Calu3 (cell line): ENCODE data around the gene TMEM8B. TPM values are rescaled to one million over a fixed set of nuclear protein-coding genes. Genes with fewer than 3 reads are reported as not detected.

Experiments used
- BruUV-seq: library from RNA; stranded (reverse); fragments of 400-500 nt; replicated peaks from 2 replicates; lab custom pipeline; 2021; lab: Mats Ljungman, UMichigan
- CTCF ChIA-PET: fragments of 300-600 bp; sonication (Branson Sonifier 250); formaldehyde crosslinking; loops from one replicate; lab custom pipeline; 2022; ENCODE audit warnings: antibody characterized with exemption; lab: Charles Lee
- DNase-seq: peaks from one replicate; pipeline ENCODE4 v3.0.0; 2022
- H3K27ac Mint-ChIP-seq: one replicate; pipeline ENCODE4 v1.8.0; 2022; ENCODE audit warnings: mixed read lengths; ENCODE audit not compliant: unreplicated experiment
- H3K27me3 Mint-ChIP-seq: one replicate; pipeline ENCODE4 v1.8.0; 2022; ENCODE audit warnings: mixed read lengths; ENCODE audit not compliant: unreplicated experiment
- H3K36me3 Mint-ChIP-seq: one replicate; pipeline ENCODE4 v1.8.0; 2022; ENCODE audit warnings: mild to moderate bottlenecking, moderate library complexity, mixed read lengths; ENCODE audit not compliant: insufficient read depth, unreplicated experiment
- H3K4me1 Mint-ChIP-seq: one replicate; pipeline ENCODE4 v1.8.0; 2022; ENCODE audit warnings: mild to moderate bottlenecking, low read depth, mixed read lengths; ENCODE audit not compliant: unreplicated experiment
- H3K4me3 Mint-ChIP-seq: one replicate; pipeline ENCODE4 v1.8.0; 2022; ENCODE audit warnings: mild to moderate bottlenecking, low read depth, moderate library complexity, mixed read lengths; ENCODE audit not compliant: unreplicated experiment
- H3K9me3 Mint-ChIP-seq: one replicate; pipeline ENCODE4 v1.8.0; 2022; ENCODE audit warnings: low read depth, mixed read lengths; ENCODE audit not compliant: unreplicated experiment
- CTCF ChIP-seq: fragments of 200-600 bp; IDR thresholded peaks from one replicate; pipeline ENCODE4 v1.8.0; 2022; ENCODE audit warnings: antibody characterized with exemption; ENCODE audit not compliant: unreplicated experiment
- intact Hi-C: fragments of 100-400 bp; cut with micrococcal nuclease; formaldehyde crosslinking; loops from one replicate; pipeline ENCODE4 v1.10.0; 2022; ENCODE audit not compliant: unreplicated experiment
- total RNA-seq: library from RNA; stranded (reverse); gene quantifications from 2 replicates; pipeline ENCODE4 v1.2.3, GENCODE V29; 2022

TMEM8B gene
- total RNA-seq, 1 experiment from 2014 or later: 2.5 TPM

DNA sequence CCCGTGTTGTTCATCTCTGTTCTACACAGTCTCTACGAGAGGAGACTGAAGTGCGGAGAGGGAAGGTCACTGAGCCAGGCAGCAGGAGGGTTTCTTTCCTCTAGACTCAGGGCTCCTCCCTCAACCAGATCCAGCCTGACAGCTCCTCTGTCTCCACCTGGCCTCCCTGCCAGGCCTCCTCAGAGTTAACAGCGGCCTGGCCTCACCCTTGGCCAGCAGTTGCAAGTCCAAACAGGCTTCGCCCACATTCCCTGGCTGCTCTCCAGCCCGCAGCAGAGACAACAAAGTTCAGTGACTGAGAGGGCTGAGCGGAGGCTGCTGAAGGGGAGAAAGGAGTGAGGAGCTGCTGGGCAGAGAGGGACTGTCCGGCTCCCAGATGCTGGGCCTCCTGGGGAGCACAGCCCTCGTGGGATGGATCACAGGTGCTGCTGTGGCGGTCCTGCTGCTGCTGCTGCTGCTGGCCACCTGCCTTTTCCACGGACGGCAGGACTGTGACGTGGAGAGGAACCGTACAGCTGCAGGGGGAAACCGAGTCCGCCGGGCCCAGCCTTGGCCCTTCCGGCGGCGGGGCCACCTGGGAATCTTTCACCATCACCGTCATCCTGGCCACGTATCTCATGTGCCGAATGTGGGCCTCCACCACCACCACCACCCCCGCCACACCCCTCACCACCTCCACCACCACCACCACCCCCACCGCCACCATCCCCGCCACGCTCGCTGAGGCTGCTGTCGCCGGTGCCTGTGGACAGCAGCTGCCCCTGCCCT lies 77.1 kb downstream of the TMEM8B start, which contains the start of gene HRCT1:
Gene HRCT1, plus strand, starts transcription at position 291 of the 768 bp plus-strand sequence. Its CDS starts 86 bp downstream, at position 377.
- no TSS peak for BruUV-seq
- H3K9me3 Mint-ChIP-seq: no peaks in the 10 kb centered on the region
- peaks cover 54% of the 10 kb centered on the region for H3K4me1 Mint-ChIP-seq
- DNase-seq: peak; percentile 86
- H3K4me3 Mint-ChIP-seq: peak within 1 kb of the TSS; percentile 21
- no peak within 1 kb of the TSS for H3K27ac Mint-ChIP-seq
- CTCF ChIA-PET: interaction anchor here (0.7 to 1.3 kb wide), 3 partner anchors 12 to 77 kb away, joined by 3 read pairs; partner anchors contain the start of genes FAM221B and TMEM8B
- no peak for TF ChIP-seq CTCF
- no peaks in the 10 kb centered on the region for H3K36me3 Mint-ChIP-seq
- intact Hi-C loops: no loop called here
- no peaks in the 10 kb centered on the region for H3K27me3 Mint-ChIP-seq

GRCh38 chr9:35906923-35907699 lies 78.1 kb downstream of the TMEM8B start:
- Mint-ChIP-seq H3K9me3 (no peaks in the 10 kb centered on the region), H3K4me1 (peaks cover 54% of the 10 kb centered on the region), H3K4me3 (no peak overlapping the region), H3K36me3 (no peaks in the 10 kb centered on the region), H3K27ac (peak overlapping the region; percentile 50), H3K27me3 (no peaks in the 10 kb centered on the region)
- intact Hi-C loops: no loop called here
- DNase-seq: peak; percentile 4
- BruUV-seq: no TSS peak
- no peak for TF ChIP-seq CTCF
- CTCF ChIA-PET: interaction anchor here (0.6 to 0.9 kb wide), 3 partner anchors 38 to 212 kb away, joined by 3 read pairs; partner anchors contain the start of genes FAM221B and TMEM8B

DNA sequence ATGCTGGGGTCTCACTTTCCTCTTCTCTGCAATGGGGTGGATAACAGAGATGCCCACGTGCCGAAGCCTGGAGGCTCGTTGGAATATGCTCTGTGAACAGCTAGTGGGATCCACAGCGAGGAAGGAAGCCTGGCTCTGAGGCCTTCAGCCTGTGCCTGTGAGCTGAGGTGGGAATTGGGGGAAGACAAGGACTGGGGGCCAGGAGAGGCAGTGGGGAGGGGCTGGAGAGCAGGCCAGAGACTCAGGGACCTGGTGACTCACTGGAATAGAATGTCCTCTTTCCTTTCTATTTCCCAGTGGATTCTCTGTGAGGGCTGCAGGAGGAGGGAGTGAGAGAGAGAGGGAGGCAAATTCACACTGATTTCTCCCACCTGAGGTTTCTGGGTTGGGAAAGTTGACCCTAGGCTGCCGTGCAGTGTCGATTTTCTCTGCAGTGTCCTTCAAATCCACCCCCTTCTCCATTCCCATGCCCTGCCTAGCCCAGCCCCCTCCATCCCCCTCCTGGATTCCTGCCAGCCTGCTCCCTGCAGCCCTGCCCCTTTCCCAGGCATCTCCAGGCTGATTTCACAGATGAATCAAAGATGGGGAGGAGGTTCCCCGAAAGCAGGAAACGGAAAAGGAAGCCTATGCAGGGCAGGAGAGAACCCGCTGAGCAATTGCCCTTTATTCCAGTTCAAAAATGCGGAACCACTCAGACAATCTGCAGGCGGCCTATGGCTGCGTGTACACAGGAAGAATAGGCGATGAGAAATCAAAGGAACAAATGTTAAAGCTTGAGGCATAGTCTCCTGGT lies 78.9 kb downstream of the TMEM8B start:
- intact Hi-C loops: no loop called here

More for the DNA sequence above, 78.9 kb downstream of the TMEM8B start:
- Mint-ChIP-seq H3K4me1 (peaks cover 54% of the 10 kb centered on the region), H3K4me3 (no peak overlapping the region), H3K36me3 (no peaks in the 10 kb centered on the region), H3K9me3 (no peaks in the 10 kb centered on the region), H3K27ac (peak overlapping the region; percentile 50), H3K27me3 (no peaks in the 10 kb centered on the region)
- DNase-seq: peak; percentile 52
- TF ChIP-seq CTCF: no peak
- no TSS peak for BruUV-seq
- CTCF ChIA-PET: interaction anchor here (0.6 to 0.9 kb wide), 2 partner anchors 38 to 213 kb away, joined by 3 read pairs; no protein-coding TSS in a partner anchor
